NCI-H69 (cell line): ENCODE results near the gene PARD3.
"Not testable (repeated sequence)": the region's sequence is repeated elsewhere in the genome, so short reads cannot be mapped to it uniquely, and the experiment has no call there.

Experiments used
- DNase-seq: peaks from one replicate; lab custom pipeline; 2025; lab: John Stamatoyannopoulos, UW

Gene PARD3

DNA sequence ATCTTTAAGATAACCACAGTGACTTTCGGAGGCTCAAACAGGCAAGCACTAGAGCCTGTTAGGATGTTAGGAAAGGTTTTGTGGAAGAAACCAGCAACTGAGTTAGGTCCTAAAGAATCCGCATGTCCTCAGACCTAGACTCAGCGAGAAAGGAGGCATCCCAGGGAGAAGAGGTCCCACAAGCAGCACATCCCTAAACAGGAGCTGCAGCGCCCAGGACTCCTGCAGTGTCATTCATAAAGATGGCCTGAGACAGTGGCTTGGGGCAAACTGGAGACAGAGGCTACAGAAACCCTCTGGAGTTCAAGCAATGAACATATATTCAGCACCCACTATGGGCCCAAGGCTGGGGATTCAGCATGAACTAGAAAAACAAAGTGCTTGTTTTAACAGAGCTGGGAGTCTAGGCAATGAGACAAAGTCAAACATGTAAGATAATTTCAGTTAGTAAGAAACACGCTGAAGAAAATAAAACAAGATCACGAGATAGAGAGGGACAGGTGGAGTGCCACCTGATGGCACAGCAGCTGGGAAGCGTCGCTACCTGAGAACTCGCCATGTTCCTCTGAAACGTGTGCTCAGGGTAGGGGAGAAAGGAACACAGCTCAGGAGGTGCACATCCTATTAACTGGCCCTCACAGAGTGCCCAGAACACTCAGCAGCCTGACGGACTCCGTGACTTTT, 48.1 kb downstream of the PARD3 start:
- DNase-seq = peak; percentile 47

DNA sequence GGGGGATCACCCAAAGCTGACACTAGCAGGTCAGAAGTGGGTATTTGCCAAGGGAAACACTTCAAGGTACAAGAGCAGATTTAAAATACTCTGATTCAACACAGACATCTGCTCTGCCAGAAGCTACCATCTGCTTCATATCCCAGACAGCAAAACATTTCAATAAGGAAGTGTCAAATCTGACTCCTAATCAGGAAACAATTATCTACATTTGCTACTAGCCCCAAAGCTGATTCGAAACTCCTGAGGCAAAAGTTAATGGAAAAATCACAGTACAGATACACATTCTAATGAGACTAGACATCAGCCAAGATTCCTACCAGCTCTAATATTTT, 48.9 kb downstream of the PARD3 start:
- DNase-seq = peak; percentile 75

DNA sequence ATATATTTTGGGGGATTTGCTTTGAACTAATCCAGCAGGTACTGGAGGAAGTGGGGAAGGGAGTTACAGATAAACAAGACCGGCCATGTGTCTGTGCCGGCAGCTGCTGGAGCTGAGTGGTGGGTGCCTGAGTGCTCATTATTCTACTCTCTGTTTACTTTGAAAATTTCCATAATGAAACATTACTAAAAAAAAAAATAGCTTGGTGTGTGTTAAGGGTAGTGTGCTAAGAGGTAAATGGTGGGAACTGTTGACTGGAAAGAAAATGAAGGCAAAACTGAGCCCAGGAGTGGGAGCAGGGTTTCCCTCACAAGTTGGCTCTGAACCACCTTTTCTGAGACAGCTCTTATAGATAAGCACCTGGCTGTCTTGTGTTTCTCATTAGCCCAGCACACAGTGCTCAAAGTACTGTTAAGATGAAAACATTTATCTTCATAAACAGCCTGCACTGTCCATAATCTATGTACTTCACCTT, 50.6 kb downstream of the PARD3 start:
- DNase-seq = peak; percentile 78

DNA sequence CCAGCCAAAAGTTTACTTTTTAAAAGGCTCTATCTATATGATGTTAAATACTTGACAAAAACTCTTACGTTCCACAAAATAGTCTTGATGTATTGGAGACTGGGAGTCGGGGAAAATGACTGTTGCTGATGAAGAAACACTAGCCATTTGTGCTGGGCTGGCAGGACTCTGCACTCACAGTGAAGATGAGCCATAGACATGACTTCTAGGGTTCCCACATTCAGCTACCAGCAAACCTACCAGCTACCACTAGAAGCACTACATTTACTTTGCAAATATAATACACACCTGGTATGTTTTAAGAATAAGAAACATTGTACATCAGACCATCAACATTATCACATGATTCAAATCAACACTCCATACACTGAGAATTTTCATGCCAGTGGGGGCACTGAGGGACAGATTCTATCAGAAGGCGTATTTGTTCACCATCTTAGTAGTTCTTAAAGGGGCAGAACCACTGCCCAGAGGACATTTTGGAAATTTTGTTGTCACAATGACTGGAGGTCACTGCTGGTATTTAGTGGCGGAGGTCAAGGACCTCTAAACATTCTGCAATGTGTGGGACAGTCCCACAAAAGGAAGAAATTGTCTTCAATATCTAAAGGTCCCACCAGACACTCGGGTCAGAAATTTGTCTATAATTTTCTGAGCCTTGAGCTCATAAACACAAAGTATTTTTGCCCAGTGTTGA, 52.3 kb downstream of the PARD3 start:
- DNase-seq = no peak

DNA sequence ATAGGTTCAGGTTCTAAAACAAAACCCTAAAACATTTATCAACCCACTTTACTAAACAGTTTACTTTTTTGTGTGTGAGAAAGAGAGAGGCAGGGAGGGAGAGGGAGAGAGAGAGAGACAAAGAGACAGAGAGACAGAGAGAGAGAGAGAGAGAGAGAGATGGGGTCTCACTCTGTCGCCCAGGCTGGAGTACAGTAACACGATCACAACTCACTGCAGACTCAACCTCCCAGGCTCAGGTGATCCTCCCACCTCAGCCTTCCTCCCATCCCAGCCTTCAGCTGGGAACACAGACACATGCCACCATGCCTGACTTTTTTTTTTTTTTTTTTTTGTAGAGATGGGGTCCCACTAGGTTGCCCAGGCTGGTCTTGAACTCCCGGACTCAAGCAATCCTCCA, 52.9 kb downstream of the PARD3 start:
- DNase-seq = no peak

DNA sequence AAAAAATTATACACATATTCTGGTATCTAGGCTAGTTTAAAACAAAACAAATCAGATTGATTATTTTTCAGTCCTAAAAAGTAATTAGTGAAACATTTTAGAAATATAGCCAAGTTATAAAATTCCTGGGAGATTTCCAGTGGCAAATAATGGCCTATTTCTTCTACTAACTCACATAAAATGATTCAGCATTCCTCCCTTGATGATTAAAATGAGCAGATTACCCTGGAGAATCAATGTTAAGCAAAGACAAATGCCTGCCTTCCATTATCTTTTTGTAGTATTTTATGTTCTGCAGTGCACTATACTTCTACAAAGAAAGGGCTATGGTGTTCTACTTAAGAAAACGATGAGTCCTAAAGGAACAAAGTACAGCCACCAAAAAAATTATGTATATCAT, 53.6 kb downstream of the PARD3 start:
- DNase-seq = no peak

DNA sequence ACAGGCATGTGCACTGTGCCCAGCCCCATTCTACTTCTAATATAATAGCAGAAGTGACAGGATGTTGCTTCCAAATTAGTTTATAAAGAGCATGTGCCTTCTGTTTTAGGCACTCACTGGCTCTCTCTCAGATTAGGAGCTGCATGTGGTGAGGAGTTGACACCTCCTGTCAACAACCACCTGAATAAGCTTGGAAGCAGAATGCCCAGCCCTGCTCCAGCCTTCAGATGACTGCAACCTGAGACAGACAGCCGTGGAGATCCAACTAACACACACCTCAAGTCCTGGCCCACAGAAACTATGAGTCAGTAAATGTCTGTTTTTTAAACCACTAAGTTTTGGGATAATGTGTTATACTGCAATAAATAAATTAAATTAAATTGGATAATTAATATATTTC, 54.5 kb downstream of the PARD3 start:
- DNase-seq = peak; percentile 59

DNA sequence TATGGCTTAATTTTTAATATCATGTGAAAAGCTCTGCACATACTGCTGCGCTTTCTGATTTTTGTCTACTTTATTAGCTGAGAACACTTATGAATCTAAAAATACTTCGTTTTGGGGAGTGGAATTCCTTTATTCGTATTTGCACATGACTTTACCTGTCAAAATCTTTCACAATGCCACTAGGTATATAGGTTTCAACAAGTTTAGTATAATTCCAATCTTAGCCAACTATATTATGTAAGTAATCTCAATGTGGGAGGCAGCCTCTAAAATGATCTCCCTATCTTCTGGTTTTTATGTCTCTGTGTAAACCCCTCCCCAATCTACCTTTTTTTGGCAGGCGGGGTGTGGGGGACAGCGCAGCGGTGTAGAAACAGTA, 55.3 kb downstream of the PARD3 start:
- no peak for DNase-seq

DNA sequence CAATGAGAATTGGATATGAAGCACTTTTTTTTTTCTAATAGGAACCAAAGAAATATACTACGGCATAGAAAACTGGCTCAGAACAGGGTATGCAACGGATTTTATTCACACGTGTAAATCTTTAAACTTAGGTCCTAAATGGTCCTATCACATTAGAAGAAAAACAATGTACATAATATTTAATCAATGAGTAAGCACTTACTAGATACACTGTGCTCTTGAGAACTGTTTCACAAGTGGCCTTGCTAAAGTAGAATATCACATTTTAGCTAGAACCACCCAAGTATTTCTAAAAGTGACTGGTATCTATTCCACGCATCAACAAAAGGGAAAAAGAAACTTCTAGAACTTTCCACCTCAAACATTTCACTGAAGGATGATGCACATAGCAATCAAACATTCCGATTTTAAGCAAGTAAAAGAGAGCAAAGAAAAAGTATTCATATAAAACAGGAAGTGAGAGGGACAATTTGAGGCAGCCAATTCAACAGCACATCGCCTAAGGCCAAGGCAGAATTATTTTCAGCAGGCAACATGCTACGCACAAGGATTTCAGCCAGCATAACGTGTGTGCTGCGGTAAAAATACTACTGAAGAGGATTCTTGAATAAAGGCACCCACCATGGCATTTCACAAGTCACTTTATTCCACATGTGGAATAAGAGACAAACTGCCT, 55.8 kb downstream of the PARD3 start:
- no peak for DNase-seq

DNA sequence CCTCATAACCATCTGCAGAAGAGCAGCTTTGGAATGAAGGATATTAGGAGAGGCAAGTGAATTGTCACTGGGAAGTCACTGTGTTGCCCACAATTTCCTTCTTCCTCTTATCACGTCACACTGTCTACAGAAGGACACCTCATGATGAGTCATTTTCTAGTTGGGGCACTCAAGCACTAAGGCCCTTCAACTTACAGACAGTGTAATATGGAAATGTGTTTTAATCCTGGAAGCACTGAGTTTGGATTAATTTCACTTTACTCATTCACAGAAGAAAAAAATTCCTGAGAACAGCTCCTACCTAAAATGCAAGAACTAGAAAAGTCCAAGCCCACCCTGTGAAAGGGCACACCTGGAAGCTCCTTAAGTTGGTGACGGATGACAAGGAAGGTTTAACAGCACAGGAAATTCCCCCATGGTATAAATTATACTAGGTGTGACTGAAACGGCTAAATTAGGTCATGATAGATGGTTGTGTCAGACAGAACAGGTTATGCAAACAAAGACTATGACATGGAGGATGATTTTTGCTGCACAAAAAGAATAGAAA, 56.6 kb downstream of the PARD3 start:
- DNase-seq = peak; percentile 41

DNA sequence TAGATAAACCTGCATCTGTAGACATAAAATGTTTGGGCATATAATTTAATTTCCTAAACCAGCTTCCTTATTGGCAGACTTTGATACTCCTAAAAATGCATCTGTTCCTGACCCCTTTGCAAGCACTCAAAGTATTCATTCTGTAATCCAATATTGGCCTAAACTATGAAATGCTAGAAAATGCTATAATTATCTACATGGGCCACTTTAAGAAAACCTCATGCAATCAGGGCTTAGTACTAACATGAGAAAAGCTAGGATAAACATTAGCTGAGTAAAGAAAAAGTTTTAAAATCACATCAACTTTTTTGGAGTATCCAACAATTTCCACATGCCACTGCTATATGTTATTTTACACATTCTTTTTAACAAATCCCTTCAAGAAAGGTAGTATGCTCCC, 57.2 kb downstream of the PARD3 start:
- no peak for DNase-seq

DNA sequence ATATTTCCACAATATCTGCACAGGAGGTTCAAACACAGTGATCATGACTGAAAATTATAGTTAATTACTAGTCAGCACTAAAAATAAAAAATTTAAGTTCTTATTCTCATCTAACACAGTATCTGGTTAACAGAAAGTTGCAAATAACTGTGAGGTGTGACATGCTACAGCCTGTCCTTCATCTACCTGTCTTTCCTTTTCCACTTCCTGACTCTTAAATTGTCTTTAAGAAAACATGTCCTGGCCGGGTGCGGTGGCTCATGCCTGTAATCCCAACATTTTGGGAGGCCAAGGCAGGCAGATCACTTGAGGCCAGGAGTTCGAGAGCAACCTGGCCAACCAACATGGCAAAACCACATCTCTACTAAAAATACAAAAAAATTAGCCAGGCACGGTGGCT, 57.9 kb downstream of the PARD3 start:
- not testable (repeated sequence) for DNase-seq

DNA sequence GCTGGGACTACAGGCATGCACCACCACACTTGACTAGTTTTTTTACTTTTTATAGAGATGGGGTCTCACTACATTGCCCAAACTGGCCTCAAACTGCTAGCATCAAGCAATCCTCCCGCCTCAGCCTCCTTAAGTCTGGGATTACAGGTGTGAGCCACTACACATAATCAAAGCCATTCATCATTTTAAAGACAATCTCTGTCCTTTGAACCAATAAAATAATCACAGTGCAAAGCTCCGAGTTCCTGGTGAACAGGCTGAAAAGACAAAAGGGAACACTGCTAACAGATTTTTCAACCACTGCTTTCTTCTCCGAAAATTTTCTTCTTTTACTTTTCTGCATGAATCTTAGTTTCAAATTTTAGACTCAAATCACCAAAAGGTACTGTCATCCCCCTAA, 58.5 kb downstream of the PARD3 start:
- no peak for DNase-seq

DNA sequence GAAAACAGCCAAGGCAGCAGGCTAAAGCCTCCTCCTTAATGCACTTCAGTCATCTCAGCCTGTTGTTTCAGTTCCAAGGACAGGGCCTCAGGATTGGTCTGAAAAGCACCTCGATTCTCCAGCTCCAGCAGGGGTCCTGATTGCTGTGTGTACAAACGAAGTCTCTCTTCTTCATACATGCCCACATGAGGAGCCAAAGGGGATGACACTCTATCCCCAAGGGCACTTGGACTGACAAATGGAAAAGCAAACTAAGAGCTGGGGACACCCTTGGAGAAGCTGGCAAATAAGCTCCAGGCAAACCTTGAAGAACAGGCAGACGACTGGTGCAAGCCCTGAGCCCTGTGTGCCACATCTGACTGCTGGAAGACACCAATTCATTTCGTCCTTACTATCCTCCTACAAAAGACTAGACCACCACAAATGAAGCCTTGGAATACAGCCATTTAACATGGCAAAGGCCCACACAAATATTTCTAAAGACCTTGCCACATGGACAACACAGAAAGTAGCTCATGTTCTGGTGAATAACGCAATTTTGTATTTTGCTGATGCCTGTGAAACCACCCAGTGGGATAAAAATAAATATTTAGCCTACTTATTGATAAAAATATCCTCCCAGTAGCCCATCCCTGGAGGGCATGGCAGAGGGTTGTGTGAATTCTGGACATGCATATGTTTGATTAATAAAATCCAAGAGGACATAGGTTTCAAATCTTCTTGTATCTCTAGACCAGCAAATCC, 61.9 kb downstream of the PARD3 start:
- peak; percentile 70 for DNase-seq

DNA sequence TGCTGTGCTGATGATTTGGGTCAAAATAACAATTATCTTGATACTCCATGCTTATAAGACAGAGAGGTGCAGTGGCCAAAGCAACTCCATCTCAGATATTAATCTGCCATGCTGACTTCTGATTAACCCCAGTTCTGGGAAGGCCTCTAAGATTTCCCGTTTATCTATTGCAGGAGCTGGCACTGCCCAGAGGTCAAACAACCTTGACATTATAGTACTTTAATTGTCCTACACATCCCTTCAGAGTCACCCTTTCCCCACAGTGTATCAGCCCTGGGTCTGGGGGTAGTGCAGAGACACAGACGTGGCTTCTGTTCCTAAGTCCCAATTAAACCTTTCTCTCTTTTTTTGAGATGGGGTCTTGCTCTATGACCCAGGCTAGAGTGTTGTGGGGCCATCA, 63.8 kb downstream of the PARD3 start:
- DNase-seq = no peak

DNA sequence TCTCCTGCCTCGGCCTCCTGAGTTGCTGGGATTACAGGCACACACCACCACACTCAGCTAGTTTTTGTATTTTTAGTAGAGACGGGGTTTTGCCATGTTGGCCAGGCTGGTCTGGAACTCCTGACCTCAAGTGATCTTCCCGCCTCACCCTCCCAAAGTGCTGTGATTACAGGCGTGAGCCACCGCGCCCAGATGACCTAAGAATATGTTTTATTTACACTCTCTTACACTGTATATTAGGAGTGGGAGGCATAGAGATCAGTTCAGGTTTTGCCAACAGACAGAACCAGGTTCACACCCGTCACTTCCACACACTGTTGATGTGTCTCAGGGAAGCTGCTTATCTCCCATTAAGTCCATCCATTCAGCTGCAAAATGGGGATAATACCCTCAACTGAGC, 64.3 kb downstream of the PARD3 start:
- DNase-seq = not testable (repeated sequence)

DNA sequence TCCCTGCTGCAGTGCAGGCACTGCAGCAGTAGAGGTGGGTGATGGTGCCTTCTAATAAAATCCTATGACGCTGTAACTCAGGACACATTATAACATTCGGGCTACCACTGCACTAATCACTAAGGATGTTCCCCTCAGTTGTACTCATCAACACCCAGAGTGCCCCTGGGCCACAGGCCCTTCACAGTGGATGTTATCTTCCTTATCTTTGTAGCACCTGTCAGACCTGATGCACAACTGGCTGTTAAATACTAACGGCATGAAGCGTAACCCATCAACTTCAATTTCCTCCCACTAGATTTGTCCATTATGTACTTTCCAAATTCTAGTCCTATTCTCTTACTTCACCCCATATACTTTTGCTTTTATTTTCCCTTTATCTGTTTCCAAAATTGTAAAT, 66.3 kb downstream of the PARD3 start:
- DNase-seq = no peak

DNA sequence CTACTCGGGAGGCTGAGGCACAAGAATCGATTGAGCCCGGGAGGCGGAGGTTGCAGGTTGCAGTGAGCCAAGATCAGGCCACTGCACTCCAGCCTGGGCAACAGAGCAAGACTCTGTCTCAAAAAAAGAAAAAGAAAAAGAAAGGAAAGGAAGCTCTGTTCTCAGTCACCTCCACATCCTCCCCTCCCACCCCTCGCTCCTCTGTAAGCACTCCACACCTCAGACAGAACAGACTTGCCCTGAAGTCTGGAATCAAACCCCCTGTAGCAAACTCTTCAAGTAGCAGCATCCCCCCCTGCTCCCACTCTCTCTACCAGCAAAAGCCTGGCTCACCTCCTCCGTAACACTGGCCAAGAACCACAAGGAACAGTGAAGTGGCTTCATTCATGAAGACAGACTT, 66.7 kb downstream of the PARD3 start:
- no peak for DNase-seq

DNA sequence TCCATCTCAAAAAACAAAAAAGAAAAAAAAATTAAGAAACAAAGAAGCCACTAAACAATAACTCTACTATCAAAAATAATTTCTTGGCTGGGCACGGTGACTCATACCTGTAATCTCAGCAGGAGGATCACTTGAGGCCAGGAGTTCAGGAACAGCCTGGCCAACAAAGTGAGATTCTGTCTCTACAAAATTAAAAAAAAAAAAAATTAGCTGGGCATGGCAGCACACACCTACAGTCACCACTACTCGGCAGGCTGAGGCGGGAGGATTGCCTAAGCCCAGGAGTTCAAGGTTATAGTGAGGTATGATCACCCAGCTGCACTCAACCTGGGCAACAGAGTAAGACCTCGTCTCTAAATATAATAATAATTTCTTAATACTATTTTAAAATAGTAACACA, 69.0 kb downstream of the PARD3 start:
- DNase-seq = peak; percentile 13

DNA sequence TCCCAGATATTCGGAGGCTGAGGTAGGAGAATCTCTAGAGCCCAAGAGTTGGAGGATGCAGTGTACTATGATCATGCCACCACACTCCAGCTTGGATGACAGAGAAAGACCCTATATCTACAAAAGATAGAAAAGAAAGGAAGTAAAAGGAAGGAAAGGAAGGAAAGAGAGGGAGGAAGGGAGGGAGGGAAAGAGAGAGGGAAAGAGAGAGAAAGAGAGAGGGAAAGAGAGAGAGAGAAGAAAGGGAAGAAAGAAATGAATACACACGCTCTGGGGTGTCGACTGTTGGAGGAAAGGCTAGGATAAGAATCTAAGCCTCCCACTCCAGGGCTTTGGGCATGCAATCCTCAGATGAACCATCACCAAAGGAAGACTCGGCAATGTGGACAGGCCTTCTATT, 69.9 kb downstream of the PARD3 start:
- no peak for DNase-seq

DNA sequence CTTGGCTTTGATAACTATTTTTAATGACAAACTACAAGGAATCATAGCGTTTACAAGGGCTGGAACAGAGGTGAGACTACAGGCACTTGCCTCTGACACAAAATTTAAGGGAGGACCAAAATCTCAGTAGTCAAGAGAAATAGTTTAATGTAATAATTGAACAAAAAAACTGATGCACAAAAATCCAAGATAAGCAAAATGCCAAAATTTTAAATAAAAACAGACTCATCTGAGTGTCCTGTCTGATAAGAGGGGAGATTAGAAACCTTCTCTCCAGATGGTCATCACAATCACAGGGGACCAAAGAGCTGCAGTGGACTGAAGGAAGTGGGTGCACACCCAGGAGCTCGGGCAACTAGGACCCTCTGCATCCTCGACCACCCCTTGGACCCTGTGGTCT, 70.5 kb downstream of the PARD3 start:
- no peak for DNase-seq

DNA sequence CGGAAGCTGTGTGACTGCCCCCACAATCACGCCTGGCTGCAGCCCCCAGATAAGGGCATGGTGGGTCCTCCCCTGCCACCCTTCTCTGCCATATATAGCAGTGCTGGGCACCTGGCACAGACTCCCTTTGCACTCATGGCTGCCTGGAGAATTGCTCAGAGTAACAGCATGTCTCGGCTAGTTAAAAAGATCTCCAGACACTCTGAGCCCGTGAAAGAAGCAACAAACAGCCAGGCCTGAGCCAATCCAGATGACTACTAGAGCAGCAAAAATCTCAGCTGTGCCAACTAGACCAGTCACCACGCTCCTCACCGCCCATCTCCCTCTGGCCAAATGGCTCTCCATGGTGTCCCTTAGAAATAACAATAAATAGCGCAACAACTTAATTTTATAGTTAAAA, 71.3 kb downstream of the PARD3 start:
- peak; percentile 12 for DNase-seq
